RWPE1 (cell line): Measurements from ENCODE around the gene OR5H1.

Experiments
- CTCF ChIA-PET: fragments of 350-600 bp; sonication (Branson Sonifier 250); formaldehyde crosslinking; extraction: SDS; loops from one replicate; lab custom pipeline; 2021; lab: Yijun Ruan, JAX
- POLR2A ChIA-PET: fragments of 400-600 bp; formaldehyde crosslinking; extraction: SDS; loops from one replicate; lab custom pipeline; 2020; ENCODE audit warnings: antibody characterized with exemption; ENCODE audit not compliant: low non-redundant PET; lab: Yijun Ruan, JAX
- DNase-seq: peaks from one replicate; pipeline ENCODE4 v3.0.0; 2012; ENCODE audit warnings: low spot score
- H3K27ac ChIP-seq: fragments of 450-650 bp; 2 replicates; pipeline ENCODE4 v1.5.1; 2017
- TF ChIP-seq, protein P1 (sequence below): fragments of 450-650 bp; conservative IDR thresholded peaks from 2 replicates; pipeline ENCODE4 v1.5.1; 2017; ENCODE audit warnings: low read depth, mild to moderate bottlenecking

OR5H1 gene

DNA sequence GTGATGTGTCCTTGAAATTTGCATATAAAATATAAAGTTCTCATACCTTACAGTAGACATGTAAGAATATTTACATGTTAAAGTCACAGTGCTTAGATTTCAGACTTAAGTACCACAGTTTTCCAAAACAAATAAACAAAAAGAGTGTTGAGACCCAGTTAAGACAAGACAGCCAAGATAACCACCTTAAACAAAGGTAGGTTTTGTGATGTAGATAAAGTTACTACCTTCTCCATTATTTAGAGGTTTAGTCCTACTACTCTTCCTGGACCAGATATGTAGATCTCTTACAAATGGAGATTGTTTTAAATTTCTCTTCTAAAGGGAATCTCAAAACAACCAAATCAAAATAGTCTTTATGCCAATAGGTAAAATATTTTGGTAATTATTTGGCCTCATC lies 51.7 kb downstream of the OR5H1 start:
- TF ChIP-seq, protein P1, sequence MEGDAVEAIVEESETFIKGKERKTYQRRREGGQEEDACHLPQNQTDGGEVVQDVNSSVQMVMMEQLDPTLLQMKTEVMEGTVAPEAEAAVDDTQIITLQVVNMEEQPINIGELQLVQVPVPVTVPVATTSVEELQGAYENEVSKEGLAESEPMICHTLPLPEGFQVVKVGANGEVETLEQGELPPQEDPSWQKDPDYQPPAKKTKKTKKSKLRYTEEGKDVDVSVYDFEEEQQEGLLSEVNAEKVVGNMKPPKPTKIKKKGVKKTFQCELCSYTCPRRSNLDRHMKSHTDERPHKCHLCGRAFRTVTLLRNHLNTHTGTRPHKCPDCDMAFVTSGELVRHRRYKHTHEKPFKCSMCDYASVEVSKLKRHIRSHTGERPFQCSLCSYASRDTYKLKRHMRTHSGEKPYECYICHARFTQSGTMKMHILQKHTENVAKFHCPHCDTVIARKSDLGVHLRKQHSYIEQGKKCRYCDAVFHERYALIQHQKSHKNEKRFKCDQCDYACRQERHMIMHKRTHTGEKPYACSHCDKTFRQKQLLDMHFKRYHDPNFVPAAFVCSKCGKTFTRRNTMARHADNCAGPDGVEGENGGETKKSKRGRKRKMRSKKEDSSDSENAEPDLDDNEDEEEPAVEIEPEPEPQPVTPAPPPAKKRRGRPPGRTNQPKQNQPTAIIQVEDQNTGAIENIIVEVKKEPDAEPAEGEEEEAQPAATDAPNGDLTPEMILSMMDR, result no peak
- no peak overlapping the region for H3K27ac ChIP-seq
- ChIA-PET POLR2A (no interaction called here), CTCF (no interaction called here)
- no peak for DNase-seq

GRCh38 chr3:98185180-98185579 lies 54.7 kb downstream of the OR5H1 start:
- ChIA-PET CTCF (interaction anchor here (0.6 kb wide), 1 partner anchor 124 kb away, joined by 3 read pairs; no protein-coding TSS in a partner anchor), POLR2A (no interaction called here)
- H3K27ac ChIP-seq, result no peak overlapping the region
- TF ChIP-seq, protein P1, result no peak
- DNase-seq, result peak; percentile 2
